Panc1 (cell line): Measurements from ENCODE around the gene SSH3.
A peak's percentile ranks its signal among the peaks of the same experiment; 100 is the strongest.

Experiments
- TF ChIP-seq, protein P1 (sequence below), 2 experiments: IDR thresholded peaks; 2 replicates each; pipeline ENCODE4 v1.6.1; 2011 to 2012; ENCODE audit warnings: low read depth in 2 of 2, control low read depth in 1 of 2, low read length in 1 of 2, mild to moderate bottlenecking in 1 of 2, moderate library complexity in 1 of 2; ENCODE audit not compliant: insufficient read depth in 1 of 2
- TF ChIP-seq, protein P2 (sequence below): fragments of 450-650 bp; IDR thresholded peaks from 2 replicates; pipeline ENCODE4 v1.5.1; 2017; ENCODE audit warnings: mild to moderate bottlenecking

DNA sequence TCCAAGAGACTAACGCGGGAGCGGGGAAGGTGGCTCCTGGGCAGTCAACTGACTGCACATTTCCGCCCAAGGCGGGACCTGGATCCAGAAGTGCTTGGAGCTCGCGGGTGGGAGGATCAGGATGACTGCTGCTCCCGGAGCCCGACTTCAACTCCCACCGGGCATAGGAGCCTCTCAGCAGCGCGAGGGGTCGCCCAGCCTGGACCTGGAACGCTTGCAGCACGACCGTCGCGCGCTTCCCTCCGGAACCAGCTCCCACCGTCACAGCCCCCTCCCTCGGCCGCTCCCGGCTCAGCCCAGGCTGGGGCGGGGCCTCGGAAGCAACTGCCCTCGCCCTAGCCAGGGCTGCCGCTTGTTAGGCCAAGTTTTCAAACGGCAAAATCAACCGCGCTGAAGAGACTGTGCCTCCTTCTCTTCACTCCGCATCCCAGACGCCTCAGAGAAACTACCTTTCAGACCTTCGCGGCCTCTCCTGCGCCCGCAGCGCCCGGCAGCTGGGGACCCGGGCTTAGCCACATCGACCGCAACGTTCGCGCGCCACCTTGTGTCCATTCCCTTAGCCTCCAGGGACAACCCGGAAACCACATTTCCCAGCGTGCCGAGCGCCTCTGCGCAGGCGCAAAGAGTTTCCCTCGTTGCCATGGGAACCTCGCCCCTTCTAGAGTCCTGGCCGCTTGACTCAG, 14.0 kb downstream of the SSH3 start:
- TF ChIP-seq, protein P1, sequence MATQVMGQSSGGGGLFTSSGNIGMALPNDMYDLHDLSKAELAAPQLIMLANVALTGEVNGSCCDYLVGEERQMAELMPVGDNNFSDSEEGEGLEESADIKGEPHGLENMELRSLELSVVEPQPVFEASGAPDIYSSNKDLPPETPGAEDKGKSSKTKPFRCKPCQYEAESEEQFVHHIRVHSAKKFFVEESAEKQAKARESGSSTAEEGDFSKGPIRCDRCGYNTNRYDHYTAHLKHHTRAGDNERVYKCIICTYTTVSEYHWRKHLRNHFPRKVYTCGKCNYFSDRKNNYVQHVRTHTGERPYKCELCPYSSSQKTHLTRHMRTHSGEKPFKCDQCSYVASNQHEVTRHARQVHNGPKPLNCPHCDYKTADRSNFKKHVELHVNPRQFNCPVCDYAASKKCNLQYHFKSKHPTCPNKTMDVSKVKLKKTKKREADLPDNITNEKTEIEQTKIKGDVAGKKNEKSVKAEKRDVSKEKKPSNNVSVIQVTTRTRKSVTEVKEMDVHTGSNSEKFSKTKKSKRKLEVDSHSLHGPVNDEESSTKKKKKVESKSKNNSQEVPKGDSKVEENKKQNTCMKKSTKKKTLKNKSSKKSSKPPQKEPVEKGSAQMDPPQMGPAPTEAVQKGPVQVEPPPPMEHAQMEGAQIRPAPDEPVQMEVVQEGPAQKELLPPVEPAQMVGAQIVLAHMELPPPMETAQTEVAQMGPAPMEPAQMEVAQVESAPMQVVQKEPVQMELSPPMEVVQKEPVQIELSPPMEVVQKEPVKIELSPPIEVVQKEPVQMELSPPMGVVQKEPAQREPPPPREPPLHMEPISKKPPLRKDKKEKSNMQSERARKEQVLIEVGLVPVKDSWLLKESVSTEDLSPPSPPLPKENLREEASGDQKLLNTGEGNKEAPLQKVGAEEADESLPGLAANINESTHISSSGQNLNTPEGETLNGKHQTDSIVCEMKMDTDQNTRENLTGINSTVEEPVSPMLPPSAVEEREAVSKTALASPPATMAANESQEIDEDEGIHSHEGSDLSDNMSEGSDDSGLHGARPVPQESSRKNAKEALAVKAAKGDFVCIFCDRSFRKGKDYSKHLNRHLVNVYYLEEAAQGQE (IDR thresholded peaks at IDR 0.05; ENCODE audit: insufficient read depth in 1 of 2, low read depth in 2 of 2, low read length in 1 of 2) = no peak; a peak in 1 of 4 replicates
- TF ChIP-seq, protein P2, sequence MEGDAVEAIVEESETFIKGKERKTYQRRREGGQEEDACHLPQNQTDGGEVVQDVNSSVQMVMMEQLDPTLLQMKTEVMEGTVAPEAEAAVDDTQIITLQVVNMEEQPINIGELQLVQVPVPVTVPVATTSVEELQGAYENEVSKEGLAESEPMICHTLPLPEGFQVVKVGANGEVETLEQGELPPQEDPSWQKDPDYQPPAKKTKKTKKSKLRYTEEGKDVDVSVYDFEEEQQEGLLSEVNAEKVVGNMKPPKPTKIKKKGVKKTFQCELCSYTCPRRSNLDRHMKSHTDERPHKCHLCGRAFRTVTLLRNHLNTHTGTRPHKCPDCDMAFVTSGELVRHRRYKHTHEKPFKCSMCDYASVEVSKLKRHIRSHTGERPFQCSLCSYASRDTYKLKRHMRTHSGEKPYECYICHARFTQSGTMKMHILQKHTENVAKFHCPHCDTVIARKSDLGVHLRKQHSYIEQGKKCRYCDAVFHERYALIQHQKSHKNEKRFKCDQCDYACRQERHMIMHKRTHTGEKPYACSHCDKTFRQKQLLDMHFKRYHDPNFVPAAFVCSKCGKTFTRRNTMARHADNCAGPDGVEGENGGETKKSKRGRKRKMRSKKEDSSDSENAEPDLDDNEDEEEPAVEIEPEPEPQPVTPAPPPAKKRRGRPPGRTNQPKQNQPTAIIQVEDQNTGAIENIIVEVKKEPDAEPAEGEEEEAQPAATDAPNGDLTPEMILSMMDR = peak; percentile 99
